CD4-positive, alpha-beta T cell treated with Interferon gamma for 1 hour (primary cell): ENCODE results near the gene OR8S1.
"Not testable (repeated sequence)": the region's sequence is repeated elsewhere in the genome, so short reads cannot be mapped to it uniquely, and the experiment has no call there.

Source experiments
- DNase-seq: peaks from one replicate; pipeline ENCODE4 v3.0.0-alpha.2; 2020

OR8S1 gene, protein sequence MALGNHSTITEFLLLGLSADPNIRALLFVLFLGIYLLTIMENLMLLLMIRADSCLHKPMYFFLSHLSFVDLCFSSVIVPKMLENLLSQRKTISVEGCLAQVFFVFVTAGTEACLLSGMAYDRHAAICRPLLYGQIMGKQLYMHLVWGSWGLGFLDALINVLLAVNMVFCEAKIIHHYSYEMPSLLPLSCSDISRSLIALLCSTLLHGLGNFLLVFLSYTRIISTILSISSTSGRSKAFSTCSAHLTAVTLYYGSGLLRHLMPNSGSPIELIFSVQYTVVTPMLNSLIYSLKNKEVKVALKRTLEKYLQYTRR

DNA sequence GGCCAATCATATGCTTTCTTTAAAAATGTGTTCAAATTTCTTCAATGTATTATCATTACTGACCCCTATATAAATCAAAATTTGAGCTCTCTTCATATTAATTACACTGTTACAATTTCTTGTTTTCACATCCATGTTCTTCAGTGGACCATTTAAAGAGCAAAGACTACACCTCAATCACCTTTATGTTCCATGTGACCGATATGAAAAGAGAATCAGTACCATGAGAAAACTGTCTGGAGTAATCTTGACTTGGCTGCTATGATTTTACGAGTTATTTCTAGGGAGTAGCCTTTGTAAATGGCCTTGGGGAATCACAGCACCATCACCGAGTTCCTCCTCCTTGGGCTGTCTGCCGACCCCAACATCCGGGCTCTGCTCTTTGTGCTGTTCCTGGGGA lies at the start of gene OR8S1:
Gene OR8S1 (plus strand): TSS at position 301 of the 400 bp plus-strand sequence. CDS start 0 bp downstream, at position 301.
- DNase-seq = no peak

GRCh38 chr12:48482198-48482597 lies 43.2 kb upstream of the OR8S1 start, which contains the start of gene C12orf54:
TSS of gene C12orf54 (plus strand) at chr12:48482498. CDS start at chr12:48483297, 799 bp downstream.
- DNase-seq = no peak

DNA sequence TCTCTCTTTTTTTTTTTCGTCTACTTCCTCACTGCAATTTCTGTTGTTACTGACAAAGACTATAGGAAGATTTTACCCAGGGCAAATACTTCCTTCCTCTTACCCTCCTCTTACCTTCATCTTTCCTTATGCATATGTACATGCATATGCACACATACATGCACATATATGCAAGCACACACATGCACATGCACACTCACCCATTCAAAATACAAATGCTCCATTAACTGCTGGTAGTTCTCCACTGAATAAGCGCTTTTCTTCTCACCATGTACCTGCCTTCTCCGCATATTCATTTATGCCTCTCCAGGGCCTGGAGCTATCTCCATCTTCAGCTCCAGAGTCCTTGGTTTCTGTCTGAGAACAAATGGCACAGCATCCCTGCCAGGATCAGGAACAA lies 42.5 kb upstream of the OR8S1 start:
- no peak for DNase-seq

DNA sequence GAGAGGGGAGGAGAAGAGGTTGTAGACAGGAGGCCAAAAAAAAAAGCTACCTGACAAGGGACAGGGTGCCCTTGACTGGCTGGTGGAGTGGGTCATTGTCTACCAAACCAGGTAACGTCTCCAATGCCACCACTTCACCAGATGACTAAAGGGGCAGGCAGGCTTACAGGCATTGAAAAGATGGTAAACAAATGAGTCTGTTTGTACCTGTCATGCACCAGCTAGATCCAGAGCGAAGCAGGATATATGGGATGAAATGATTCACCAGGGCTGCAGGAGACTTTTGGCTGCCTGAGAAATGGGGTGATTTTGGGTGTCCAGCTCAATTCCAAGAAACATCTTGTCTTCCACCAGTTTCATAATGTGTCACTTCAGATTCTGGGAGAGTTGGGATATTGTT lies 39.2 kb upstream of the OR8S1 start:
- no peak for DNase-seq

DNA sequence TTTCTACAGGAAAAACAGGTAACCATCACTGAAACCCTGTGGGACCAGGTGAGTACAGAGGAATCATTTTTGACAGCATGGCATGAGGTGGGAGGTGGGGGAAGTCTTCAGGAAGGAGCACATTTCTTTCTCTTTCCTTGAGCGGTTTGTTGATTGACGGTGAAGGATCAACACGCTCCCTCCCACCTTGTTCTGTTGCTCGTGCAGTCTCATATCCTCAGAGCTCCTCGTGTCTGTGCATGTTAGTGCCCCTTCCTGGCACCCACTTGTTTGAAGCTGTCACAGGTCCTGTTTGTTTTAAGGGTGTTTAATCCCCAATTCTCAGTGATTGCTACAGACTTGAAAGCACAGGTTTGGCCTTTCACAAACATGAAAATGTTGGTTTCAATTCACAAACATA lies 38.8 kb upstream of the OR8S1 start:
- no peak for DNase-seq

GRCh38 chr12:48489012-48489411 lies 36.4 kb upstream of the OR8S1 start:
- DNase-seq = no peak

GRCh38 chr12:48489456-48489855 lies 36.0 kb upstream of the OR8S1 start:
- not testable (repeated sequence) for DNase-seq

- not testable (repeated sequence) for DNase-seq
Observed at GRCh38 chr12:48500281-48500680, 25.2 kb upstream of the OR8S1 start.

DNA sequence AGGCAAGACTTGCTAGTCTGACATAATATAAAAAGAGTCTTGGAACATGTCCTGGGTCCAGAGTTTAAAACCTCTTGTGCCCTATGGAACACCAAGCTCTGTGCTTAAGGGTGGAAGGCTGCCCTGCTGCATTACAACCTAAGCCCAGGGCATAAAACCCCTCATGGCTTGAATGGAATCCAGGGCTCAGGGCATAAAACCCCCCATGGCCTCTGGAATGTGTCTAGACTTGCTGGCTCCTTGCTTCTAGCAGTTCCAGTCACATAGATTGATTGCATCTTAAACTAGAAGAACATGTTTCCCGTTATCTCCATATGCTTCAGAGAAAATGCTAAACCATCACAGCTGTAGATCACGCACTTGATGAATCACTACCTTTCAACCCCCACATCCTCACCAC lies 18.6 kb upstream of the OR8S1 start:
- DNase-seq = not testable (repeated sequence)

DNA sequence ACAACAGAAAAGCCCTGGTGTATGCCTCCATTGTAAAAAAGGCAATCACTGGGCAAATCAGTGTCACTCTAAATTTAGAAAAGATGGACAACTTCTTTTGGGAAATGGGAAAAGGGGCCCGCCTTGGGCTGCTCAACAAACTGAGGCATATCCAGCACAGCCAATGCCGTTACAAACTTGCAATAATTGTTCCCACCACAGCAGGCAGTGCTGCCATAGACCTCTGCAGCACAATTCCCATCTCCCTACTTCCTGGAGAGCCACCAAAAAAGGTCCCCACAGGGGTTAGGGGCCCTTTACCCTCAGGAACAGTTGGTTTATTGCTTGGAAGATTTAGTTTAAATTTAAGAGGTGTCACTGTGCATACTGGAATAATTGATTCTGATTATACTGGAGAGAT lies 16.4 kb upstream of the OR8S1 start:
- DNase-seq = no peak

- no peak for DNase-seq
Observed at GRCh38 chr12:48510111-48510510, 15.3 kb upstream of the OR8S1 start.

- DNase-seq = no peak
Observed at GRCh38 chr12:48512855-48513254, 12.6 kb upstream of the OR8S1 start.

DNA sequence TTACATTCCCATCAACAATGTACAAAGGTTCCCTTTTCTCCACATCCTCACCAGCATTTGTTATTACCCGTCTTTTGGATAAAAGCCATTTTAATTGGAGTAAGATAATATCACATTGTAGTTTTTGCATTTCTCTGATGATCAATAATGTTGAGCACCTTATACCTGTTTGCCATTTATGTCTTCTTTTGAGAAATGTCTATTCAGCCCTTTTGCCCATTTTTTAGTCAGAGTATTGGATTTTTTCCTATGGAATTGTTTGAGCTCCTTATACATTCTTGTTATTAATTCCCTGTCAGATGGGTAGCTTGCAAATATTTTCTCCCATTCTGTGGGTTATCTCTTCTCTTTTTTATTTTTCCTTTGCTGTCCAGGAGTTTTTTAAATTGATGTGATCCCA lies 10.7 kb upstream of the OR8S1 start:
- DNase-seq = no peak

DNA sequence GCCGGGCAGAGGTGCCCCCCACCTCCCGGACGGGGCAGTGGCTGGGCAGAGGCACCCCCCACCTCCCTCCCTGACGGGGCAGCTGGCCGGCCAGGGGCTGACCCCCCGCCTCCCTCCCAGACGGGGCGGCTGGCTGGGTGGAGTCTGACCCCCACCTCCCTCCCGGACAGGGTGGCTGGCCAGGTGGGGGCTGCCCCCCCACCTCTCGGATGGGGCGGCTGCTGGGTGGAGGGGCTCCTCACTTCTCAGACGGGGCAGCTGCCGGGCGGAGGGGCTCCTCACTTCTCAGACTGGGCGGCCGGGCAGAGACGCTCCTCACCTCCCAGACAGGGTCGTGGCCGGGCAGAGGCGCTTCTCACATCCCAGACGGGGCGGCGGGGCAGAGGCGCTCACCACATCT lies 5.1 kb upstream of the OR8S1 start:
- not testable (repeated sequence) for DNase-seq

DNA sequence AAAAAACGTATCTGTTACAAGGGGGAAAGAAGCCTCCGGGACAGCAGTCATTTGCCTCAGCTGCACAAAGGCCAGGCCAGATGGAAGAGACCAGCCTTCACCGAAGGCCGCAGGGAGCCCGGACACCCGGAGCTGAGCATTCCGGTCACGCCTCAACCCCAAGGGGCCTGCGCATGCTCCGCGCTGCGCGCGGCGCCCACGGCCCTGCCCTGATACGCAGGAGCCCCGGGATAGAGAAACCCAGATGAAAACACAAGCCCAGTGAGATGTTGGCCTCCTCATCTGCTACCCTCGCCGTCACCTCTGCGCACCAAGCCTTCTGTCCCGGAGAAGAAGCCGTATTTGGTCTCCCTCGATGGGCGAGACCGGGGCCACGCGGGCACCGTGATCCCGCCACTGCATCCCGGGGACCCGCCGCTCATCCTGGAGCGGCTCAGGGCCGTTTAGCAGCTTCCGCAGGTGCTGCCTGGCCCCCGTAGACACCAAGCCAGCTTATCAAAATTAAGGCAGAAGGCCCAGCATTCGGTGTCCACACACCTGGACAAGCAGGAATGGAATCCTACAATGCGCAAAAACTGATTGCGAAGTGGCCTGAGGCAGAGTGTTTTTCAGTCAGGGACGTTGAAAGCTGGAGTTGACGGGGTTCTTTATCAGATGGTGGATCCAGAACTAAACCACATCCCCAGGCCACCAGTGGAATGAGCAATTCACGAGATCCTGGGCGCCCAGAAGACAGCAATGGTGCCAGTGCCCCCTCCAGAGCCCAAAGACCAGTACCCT lies 2.6 kb downstream of the OR8S1 start:
- DNase-seq = no peak

GRCh38 chr12:48532601-48533000 lies 7.2 kb downstream of the OR8S1 start:
- DNase-seq = no peak

GRCh38 chr12:48536602-48537001 lies 11.2 kb downstream of the OR8S1 start:
- no peak for DNase-seq

DNA sequence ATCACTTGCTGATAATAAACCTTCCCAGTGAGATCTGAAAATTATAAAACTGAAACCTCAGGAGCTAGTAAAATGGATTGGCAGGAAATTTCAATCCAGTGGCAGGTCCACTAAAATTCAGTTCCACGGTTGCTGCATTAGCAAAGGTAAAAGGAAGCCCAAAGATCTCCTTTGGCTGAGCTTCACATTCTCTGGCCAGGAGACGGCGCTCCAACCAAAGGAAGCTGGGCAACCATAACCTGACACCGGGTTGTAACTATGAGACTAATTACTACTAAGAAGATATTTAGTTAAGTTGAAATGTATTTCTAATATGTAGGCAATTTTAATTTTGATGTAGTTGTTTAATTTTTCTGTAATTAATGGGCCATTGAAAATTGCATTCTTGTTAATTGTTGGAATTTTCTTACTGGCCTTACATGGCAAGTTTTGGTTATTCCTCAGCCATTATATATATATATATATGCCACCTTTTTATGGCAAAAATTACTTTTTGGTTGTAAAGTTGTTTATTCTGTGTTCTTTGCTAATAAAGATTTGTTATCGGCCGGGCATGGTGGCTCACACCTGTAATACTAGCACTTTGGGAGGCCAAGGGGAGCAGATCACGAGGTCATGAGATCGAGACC lies 17.0 kb downstream of the OR8S1 start:
- DNase-seq = peak; percentile 4

- no peak for DNase-seq
Observed at GRCh38 chr12:48545833-48546469, 20.5 kb downstream of the OR8S1 start.

DNA sequence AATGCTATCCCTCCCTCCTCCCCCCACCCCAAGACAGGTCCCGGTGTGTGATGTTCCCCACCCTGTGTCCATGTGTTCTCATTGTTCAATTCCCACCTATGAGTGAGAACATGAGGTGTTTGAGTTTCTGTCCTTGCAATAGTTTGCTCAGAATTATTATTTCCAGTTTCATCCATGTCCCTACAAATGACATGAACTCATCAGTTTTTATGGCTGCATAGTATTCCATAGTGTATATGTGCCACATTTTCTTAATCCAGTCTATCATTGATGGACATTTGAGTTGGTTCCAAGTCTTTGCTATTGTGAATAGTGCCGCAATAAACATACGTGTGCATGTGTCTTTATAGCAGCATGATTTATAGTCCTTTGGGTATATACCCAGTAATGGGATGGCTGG lies 21.6 kb downstream of the OR8S1 start:
- DNase-seq = not testable (repeated sequence)

DNA sequence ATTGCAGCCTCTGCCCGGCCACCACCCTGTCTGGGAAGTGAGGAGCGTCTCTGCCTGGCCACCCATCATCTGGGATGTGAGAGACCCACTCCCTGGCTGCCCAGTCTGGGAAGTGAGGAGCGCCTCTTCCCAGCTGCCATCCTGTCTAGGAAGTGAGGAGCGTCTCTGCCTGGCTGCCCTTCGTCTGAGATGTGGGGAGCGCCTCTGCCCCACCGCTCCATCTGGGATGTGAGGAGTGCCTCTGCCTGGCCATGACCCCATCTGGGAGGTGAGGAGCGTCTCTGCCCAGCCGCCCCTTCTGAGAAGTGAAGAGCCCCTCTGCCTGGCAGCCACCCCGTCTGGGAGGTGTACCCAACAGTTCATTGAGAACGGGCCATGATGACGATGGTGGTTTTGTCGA lies 26.2 kb downstream of the OR8S1 start:
- not testable (repeated sequence) for DNase-seq

- DNase-seq = not testable (repeated sequence)
Observed at GRCh38 chr12:48553666-48554343, 28.4 kb downstream of the OR8S1 start.

- DNase-seq = no peak
Observed at GRCh38 chr12:48556631-48557030, 31.2 kb downstream of the OR8S1 start.
